ENCODE results near the gene CFDP1. TPM values are rescaled to one million over a fixed set of nuclear protein-coding genes. Genes with fewer than 3 reads are reported as not detected.

The CFDP1 gene
- polyA plus RNA-seq, 1 donor (not counting 4 experiments of a cell fraction or from before 2014, with no cell fraction given), result 42.1 TPM

GRCh38 chr16:75267631-75268264 is 165.6 kb downstream of the CFDP1 start:
- no peak for TF ChIP-seq EZH2 (IDR thresholded peaks at IDR 0.05; ENCODE audit: low read length)
- TF ChIP-seq CTCF (optimal IDR thresholded peaks at IDR 0.05 in 1 of 3, IDR thresholded peaks at IDR 0.05 in 1 of 3, conservative IDR thresholded peaks at IDR 0.05 in 1 of 3; ENCODE audit: extremely low read depth in 1 of 3, insufficient read depth in 2 of 3, low read length in 3 of 3), result peak in 1 of 3 experiments; percentile 15
- Histone ChIP-seq H3K79me2 (ENCODE audit: control insufficient read depth, insufficient read depth, low read length) (peaks cover 34% of the 10 kb centered on the region), H3K4me2 (ENCODE audit: control insufficient read depth, extremely low read depth, insufficient read depth, low read depth, low read length) (peak overlapping the region; percentile 86), H3K4me1 (ENCODE audit: control insufficient read depth, extremely low read depth, insufficient read depth, low read length) (peaks cover 35% of the 10 kb centered on the region), H3K4me3 (ENCODE audit: control insufficient read depth in 2 of 3, extremely low read depth in 1 of 3, insufficient read depth in 2 of 3, low read depth in 1 of 3, low read length in 3 of 3) (peak overlapping the region; percentile 5 to 54 (median 34)), H3K27me3 (ENCODE audit: control insufficient read depth, extremely low read depth, insufficient read depth, low read length) (no peaks in the 10 kb centered on the region), H2AFZ (ENCODE audit: control insufficient read depth, low read length) (no peak overlapping the region), H3K9me3 (ENCODE audit: control insufficient read depth, low read depth, low read length) (no peaks in the 10 kb centered on the region), H3K36me3 (ENCODE audit: control insufficient read depth in 2 of 2, extremely low read depth in 1 of 2, insufficient read depth in 2 of 2, low read length in 2 of 2) (peaks cover 4 to 13% of the 10 kb centered on the region in 2 experiments), H3K9me1 (ENCODE audit: control insufficient read depth, extremely low read depth, insufficient read depth, low read length) (peaks cover 2% of the 10 kb centered on the region), H4K20me1 (ENCODE audit: control insufficient read depth, extremely low read depth, insufficient read depth, low read length) (peaks cover 3% of the 10 kb centered on the region), H3K9ac (ENCODE audit: control insufficient read depth, extremely low read depth, insufficient read depth, low read length) (peak overlapping the region; percentile 63), H3K27ac (ENCODE audit: control insufficient read depth, insufficient read depth, low read length) (peak overlapping the region; percentile 56)
- DNase-seq (ENCODE audit: low read depth, low spot score) (no peak), FAIRE-seq (peak; percentile 77)
- dilution Hi-C loops (cut with MboI; ENCODE audit: extremely low pct_ligation_motif_present, low sequenced_read_pairs), result no loop called here

GRCh38 chr16:75266738-75267630 is 166.3 kb downstream of the CFDP1 start:
- H3K4me1 ChIP-seq (ENCODE audit: control insufficient read depth, extremely low read depth, insufficient read depth, low read length), result peaks cover 35% of the 10 kb centered on the region
- peak overlapping the region; percentile 5 to 64 (median 54) for H3K4me3 ChIP-seq (ENCODE audit: control insufficient read depth in 2 of 3, extremely low read depth in 1 of 3, insufficient read depth in 2 of 3, low read depth in 1 of 3, low read length in 3 of 3)
- H3K9ac ChIP-seq (ENCODE audit: control insufficient read depth, extremely low read depth, insufficient read depth, low read length), result peak overlapping the region; percentile 63

More at GRCh38 chr16:75266738-75267630, 166.3 kb downstream of the CFDP1 start:
- peak overlapping the region; percentile 86 for H3K4me2 ChIP-seq (ENCODE audit: control insufficient read depth, extremely low read depth, insufficient read depth, low read depth, low read length)
- no peak for DNase-seq (ENCODE audit: low read depth, low spot score)
- peaks cover 3% of the 10 kb centered on the region for H4K20me1 ChIP-seq (ENCODE audit: control insufficient read depth, extremely low read depth, insufficient read depth, low read length)
- H3K79me2 ChIP-seq (ENCODE audit: control insufficient read depth, insufficient read depth, low read length), result peaks cover 41% of the 10 kb centered on the region
- no peak overlapping the region for H2AFZ ChIP-seq (ENCODE audit: control insufficient read depth, low read length)
- H3K36me3 ChIP-seq (ENCODE audit: control insufficient read depth in 2 of 2, extremely low read depth in 1 of 2, insufficient read depth in 2 of 2, low read length in 2 of 2), result peaks cover 4 to 13% of the 10 kb centered on the region in 2 experiments
- FAIRE-seq, result no peak
- H3K9me1 ChIP-seq (ENCODE audit: control insufficient read depth, extremely low read depth, insufficient read depth, low read length), result peaks cover 2% of the 10 kb centered on the region
- no peaks in the 10 kb centered on the region for H3K9me3 ChIP-seq (ENCODE audit: control insufficient read depth, low read depth, low read length)
- H3K27ac ChIP-seq (ENCODE audit: control insufficient read depth, insufficient read depth, low read length), result peak overlapping the region; percentile 56
- H3K27me3 ChIP-seq (ENCODE audit: control insufficient read depth, extremely low read depth, insufficient read depth, low read length), result no peaks in the 10 kb centered on the region
- TF ChIP-seq CTCF (optimal IDR thresholded peaks at IDR 0.05 in 1 of 3, IDR thresholded peaks at IDR 0.05 in 1 of 3, conservative IDR thresholded peaks at IDR 0.05 in 1 of 3; ENCODE audit: extremely low read depth in 1 of 3, insufficient read depth in 2 of 3, low read length in 3 of 3) (no peak), EZH2 (IDR thresholded peaks at IDR 0.05; ENCODE audit: low read length) (no peak)
- dilution Hi-C loops (cut with MboI; ENCODE audit: extremely low pct_ligation_motif_present, low sequenced_read_pairs), result no loop called here

Measured in keratinocyte (primary cell).